Activated CD8-positive, alpha-beta memory T cell treated with anti-CD3 and anti-CD28 coated beads for 48 hours (primary cell): ENCODE data around the gene ASAP2.

ENCODE experiments used
- DNase-seq, 3 experiments: peaks; one replicate each; pipeline ENCODE4 v3.0.0-alpha.2; 2020; ENCODE audit warnings: low read depth in 2 of 3, low spot score in 2 of 3

The ASAP2 gene

DNA sequence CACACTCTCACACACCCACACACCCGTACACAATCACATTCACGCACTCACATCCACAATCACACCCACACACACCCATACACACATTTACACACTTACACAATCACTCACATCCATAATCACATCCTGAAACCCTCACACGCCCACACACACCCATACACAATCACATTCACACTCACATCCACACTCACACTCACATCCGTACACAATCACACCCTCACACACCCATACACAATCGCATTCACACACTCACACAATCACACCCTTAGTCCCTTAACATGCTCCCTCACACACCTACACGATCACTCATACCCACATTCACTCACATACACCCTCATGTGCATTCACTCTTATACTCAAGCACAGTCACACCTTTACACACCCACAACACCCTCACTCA lies 110.9 kb downstream of the ASAP2 start:
- no peak for DNase-seq

DNA sequence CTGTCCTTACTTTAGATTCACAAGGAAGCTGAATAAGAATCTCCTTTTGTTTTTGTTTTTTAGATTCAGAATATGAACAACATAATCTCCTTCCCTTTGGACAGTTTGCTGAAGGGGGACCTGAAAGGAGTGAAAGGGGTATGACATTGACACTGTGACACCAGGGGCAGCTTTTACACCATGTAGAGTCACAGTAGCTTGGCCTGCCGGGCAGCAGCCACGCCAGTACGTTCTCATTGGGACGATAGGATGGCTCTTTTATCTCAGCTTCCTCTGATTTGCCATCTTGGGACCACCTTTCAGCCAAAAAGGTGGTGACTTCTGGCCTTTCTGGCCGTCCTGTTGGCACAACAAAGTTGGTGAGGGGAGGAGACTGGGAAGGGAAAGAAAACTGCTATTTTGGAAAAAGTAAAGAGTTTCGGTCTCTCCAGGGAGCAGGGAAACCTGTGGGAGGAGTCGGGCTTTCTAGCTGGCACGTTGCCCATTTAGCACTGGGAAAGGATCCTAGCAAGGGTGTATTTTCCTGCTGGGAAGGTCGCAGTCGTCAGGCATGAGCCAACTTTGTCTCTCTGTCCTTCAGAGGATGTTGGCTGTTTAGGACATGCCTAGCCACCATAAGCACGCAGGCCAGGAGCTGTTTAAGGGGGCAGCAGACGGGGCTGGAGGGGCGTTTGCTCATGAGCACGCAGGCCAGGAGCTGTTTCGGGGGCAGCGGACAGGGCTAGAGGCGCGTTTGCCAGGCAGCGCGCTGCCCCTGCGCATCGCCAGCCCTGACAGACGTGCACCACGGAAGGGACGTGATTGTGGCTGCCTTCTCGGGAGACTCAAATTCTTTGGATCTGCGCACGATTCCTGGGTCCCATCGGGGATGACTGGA lies 112.1 kb downstream of the ASAP2 start:
- no peak for DNase-seq

DNA sequence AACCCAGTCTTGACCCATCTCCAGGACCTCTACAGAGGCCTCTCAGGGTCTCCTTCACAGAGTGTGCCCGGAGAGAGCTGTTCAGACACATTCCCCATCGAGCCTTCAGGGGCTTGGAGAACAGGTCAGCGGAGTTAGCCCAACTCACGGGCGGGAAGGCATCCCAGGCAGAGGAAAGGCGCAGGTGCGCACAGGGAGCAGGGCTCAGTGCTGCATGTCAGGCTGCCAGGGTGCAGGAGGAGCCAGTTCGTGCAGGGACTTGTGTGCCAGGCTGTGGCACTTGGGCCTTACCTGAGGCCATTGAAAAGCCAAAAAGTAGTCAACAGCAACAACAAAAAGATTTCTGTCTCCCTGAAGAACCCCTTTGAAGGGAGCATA lies 112.7 kb downstream of the ASAP2 start:
- DNase-seq, result no peak

- DNase-seq, result no peak
Observed at GRCh38 chr2:9322576-9322975, 116.0 kb downstream of the ASAP2 start.

GRCh38 chr2:9325428-9325827 lies 118.8 kb downstream of the ASAP2 start:
- no peak for DNase-seq

GRCh38 chr2:9326975-9327374 lies 120.4 kb downstream of the ASAP2 start:
- DNase-seq, result no peak

- DNase-seq, result no peak
Observed at GRCh38 chr2:9327873-9328352, 121.3 kb downstream of the ASAP2 start.

DNA sequence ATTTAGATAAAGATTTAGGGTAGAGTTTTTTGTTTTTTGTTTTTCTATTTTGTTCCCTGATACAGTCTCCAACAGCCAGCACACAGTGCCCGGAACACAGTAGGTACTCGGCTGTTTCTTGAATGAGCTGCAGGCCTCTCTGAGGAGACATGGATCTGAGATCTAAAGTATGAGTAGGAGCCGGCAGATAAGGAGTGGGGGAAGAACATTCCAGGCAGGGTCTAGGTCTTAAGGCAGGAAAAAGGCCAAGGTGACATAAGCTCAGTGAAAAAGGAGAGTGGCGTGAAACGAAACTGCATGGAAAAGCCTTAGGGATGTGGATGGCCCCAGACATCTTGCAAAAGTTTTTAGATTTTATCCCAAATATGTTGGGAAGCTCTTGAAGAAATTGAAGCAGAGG lies 122.3 kb downstream of the ASAP2 start:
- DNase-seq, result no peak

- DNase-seq, result no peak
Observed at GRCh38 chr2:9329497-9329896, 122.9 kb downstream of the ASAP2 start.

DNA sequence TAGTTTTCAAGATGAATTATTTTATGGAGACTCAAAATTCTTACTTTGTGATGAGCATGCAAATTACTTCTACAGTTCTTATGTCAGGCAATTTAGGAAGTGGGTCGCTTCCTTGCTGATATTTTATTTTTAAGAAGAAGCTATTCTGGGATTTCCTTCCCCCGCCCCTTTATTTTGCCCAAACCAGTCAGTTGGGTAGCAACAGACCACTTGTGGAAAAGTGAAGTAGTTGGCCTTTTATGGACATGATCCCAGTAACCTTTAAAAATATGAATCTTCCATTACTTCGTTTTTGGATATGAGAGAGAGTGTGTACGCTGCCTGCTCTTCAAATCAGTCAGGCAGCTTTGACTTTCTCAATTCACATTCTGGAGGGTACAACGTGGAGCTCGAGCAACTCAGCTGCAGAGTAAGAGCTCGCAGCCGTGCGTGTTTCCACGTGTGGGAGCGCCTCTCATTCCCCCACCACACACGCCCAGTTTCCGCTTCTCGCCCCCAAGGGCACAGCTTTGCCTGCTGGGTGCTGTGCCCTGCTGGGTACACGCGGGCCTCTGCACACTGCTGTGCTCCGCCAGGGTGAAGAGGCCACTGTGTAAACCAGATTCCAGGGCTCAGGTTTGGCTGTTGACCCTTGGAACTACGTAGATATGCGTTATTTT lies 124.1 kb downstream of the ASAP2 start:
- DNase-seq, result no peak

- no peak for DNase-seq
Observed at GRCh38 chr2:9331704-9332103, 125.1 kb downstream of the ASAP2 start.

GRCh38 chr2:9332136-9332852 lies 125.7 kb downstream of the ASAP2 start:
- no peak for DNase-seq

GRCh38 chr2:9332853-9333245 lies 126.2 kb downstream of the ASAP2 start:
- no peak for DNase-seq

DNA sequence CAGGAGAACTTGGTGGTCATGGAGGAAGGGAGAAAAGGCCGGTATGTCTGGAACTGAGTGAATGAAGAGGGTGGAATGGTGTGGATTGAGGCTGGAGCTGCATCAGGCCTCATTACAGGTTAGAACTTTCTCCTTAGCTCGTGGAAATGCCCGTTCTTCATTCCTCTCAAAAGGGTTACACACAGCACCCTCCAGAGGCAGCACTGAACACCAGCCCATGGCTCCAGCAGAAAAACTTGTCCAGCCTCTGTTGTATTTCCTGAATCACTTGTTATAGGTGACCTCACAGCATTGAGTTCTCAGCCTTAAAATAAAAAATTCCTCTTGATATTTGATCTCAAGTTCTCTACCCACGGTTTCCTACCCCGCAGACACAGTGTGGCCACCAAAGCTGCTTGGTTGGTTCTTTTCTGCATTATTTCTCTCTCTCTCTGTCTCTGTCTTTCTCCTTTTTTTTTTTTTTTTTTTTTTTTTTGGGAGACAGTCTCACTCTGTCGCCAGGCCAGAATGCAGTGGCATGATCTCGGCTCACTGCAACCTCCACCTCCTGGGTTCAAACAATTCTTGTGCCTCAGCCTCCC lies 127.1 kb downstream of the ASAP2 start:
- DNase-seq, result no peak

DNA sequence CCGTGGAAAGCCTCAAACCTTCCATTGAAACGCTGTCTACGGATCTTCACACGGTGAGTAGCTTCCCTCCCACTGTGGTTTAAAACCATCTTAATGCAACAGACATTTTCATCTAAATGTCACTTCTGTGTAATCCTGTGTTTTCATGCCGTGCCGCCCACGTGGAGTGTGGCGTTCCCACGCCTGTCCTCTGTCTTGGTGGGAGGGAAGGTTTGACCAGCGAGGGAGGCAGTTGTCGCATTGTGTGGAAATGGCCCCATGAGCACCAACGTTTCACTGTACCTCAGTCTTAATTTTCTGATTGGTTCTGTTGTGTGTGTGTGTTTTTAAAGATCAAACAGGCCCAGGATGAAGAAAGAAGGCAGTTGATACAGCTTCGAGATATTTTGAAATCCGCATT lies 128.1 kb downstream of the ASAP2 start:
- DNase-seq, result no peak

GRCh38 chr2:9335322-9335832 lies 128.8 kb downstream of the ASAP2 start:
- no peak for DNase-seq

DNA sequence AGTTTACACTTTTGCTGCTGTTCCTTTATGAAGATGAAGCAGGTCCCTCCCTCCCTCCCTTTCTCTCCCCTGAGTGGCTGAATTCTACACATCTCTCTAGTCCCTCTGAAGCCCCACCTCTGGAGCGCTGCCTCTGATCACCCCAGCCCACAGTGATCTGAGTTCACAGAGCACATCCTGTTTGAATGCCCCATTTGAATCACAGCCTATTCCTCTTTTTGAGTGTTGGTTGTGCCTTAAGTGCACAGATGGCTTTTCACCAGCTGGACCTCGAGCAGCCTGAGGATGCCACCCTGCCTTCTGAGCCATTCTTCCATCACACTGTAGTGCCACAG lies 129.6 kb downstream of the ASAP2 start:
- DNase-seq, result no peak

DNA sequence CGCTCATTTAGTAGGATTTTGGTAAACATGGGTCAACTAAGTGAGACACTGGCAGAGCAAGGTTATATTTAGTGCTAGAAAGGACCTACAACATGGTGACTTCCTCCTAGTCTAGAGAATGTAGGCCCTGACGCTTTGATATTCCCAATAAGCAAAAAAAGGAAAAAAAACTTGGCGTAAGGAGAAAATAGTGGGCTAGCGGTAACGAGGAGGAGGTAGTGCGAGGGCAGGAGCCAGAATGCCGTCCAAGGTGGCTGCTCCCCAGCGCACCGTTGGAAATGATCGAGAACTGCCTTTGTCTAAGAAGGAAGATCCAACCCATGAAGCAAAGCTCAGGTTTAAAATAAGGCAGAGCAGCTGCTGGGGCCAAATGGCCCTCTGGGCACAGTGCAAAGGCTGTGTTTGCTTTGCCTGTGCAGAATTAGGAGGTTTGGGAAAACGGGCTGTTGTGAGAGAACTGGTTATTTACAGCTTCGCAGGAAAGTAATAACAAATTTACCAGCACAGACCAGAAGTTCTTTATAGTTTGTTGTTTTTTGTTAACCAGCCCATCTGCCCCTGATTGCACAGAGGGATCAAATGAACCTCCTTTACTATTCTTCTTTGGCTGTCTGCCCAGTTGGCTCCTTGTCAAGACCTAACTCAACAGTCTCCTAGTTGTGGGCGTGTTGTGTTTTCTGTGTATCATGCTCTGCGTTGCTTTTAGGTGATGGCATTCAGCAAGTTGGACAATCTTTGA lies 130.1 kb downstream of the ASAP2 start:
- DNase-seq, result no peak

GRCh38 chr2:9337901-9338300 lies 131.3 kb downstream of the ASAP2 start:
- no peak for DNase-seq

DNA sequence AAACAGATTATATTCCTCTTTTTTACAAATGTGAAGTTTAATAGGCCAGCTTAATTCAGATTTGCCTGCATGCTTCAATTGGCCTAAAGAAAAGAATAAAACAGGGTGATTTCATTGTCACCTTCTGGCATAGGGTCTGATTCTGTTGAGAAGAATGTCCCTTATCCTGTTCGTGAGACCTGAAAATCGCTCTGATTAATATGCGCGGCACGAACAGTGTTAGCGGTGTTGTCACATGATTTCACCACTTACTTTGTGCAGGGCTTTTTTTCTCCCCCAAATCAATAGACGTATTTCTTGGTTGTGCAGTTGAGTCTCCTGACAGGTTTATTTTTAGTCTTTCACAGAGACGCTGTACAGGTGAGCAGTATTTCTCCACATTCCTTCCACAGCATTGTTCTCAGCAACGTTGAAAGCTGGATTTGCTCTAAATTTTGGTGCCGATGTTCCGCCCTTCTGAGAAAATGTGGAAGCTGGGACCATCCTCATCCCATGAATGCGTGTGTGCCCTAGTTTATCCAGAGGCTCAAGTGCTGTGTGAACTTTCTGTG lies 134.8 kb downstream of the ASAP2 start:
- DNase-seq, result no peak

DNA sequence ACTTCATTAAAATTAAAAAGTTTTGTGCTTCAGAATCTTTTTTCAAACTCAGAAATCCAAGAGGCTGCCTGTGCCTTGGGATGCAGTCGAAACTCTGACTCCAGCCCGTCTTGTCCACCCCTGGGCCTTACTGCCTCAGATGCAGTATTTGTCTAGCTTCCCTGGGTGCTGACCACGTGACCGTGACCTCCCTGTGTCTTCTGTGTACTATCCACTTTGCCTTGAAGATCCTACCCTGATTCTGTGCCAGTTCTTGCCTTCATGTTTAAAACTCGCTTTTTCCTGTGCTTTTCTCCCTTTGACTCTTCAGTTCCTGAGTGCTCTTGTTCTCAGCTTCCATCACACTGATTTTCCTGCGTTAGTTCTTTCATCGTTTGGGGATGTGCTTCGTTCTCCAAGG lies 136.0 kb downstream of the ASAP2 start:
- no peak for DNase-seq
